GM12801 (cell line): Measurements from ENCODE around the gene APLF.

Experiments used
- TF ChIP-seq, protein P1 (sequence below): IDR thresholded peaks from one replicate; pipeline ENCODE4 v1.5.1; 2011; ENCODE audit warnings: control low read depth; ENCODE audit not compliant: insufficient read length; ENCODE audit errors: extremely low read depth

Gene APLF

DNA sequence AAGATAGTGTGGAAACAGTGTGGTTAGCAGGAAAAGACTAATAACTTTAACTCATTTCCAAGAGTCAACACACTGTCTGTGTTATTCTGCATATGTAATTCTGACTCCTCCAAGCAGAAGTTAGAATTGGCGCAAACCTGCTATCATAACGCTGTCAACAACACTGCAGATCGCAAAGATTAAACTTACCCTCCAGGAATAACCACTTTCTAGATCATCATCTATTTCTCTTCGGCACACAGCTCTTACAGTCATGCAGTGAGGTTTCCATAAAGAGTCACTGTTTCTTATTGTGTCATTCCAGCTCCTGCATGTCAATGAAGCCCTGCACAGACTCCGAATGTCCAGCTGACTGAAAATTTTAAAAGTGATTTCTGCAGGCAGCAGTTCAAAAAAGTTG, 2.7 kb upstream of the APLF start:
- TF ChIP-seq, protein P1, sequence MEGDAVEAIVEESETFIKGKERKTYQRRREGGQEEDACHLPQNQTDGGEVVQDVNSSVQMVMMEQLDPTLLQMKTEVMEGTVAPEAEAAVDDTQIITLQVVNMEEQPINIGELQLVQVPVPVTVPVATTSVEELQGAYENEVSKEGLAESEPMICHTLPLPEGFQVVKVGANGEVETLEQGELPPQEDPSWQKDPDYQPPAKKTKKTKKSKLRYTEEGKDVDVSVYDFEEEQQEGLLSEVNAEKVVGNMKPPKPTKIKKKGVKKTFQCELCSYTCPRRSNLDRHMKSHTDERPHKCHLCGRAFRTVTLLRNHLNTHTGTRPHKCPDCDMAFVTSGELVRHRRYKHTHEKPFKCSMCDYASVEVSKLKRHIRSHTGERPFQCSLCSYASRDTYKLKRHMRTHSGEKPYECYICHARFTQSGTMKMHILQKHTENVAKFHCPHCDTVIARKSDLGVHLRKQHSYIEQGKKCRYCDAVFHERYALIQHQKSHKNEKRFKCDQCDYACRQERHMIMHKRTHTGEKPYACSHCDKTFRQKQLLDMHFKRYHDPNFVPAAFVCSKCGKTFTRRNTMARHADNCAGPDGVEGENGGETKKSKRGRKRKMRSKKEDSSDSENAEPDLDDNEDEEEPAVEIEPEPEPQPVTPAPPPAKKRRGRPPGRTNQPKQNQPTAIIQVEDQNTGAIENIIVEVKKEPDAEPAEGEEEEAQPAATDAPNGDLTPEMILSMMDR: no peak

DNA sequence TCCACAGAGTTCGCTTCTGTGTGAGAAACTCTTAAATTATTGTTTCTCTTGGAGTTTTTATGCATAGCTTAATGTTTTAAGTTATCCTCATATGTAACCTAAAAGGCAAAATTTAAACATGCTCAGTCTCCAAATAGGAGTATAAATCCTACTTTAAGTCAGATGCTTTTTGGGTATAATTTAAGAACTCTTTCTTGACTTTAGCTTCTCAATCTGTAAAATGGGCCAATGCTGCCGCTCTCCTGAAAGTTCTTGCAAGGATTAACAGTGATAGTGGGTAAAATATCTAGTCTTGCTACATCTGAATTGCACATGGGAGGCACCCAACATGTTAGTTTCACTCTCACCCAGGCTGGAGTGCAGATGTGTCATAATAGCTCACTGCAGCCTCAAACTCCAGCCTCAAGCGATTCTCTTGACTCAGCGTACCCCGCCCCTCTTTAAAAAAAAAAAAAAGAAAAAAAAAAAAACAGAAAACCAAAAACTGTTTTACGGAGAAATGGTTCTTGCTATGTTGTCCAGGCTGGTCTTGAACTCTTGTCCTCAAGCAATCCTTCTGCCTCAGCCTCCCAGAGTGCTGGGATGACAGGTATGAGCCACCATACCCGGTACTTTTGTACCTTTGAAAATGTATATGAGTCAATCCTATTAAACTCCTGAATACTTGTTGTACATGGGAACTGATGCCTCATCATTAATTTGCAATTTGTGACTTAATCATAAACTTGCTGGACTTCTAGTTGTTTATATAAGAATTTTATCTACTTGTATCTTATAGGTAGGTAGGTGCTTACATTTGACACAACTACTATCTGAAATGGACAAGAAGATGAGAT, 2.1 kb upstream of the APLF start:
- TF ChIP-seq, protein P1: no peak

DNA sequence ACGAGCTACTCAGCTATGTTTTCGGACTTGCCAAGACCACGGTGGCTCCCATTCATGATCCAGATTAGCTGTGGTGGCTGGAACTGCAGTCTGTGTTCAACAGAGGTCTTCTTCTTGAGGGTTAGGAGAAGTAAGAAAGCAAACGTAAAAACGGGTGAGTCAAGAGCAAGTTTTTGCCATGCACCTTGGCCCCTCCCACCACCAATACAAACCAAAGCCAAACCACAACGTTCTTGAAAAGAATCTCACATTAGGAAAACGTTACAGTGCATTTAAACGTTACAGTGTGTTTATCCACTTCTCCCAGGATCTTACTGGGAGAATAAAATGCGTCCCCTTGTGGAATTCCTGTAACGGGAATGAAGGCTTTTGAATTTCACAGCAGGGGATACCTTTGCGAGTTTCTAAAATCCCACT, 1.0 kb upstream of the APLF start:
- TF ChIP-seq, protein P1: no peak

DNA sequence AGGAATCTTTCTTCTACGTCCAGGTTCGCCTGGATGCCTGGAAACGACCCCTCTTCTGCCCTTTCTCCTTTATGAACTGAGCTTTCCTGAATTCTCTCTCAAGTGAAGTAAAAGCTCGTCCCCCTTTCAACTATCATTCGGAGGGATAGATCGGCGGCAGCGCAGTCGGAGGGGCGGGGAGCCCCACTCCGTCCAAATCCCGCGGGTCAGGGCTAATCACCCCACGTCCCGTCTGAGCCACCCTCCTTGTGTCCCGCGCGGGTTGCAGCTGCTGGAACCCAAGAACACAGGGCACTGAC, 658 bp upstream of the APLF start:
- TF ChIP-seq, protein P1: no peak

DNA sequence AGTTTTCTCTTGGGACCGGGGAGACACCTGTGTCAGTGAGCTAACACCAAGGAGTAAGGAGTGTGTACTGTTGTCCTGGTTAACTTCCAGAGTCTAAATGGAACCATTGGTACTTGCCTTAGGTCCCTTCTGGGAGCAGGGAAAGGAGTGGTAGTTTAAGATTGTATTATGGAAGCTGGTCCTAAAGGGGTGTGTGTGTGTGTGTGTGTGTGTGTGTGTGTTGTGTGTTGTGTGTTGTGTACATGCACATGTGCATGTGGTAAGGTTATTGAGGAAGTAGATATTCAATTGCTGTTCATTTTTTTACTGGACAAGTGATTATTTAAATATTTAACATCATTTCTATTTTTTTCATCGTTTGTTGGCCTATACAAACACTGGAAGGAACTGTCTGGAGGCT, 1.4 kb downstream of the APLF start:
- TF ChIP-seq, protein P1: no peak

DNA sequence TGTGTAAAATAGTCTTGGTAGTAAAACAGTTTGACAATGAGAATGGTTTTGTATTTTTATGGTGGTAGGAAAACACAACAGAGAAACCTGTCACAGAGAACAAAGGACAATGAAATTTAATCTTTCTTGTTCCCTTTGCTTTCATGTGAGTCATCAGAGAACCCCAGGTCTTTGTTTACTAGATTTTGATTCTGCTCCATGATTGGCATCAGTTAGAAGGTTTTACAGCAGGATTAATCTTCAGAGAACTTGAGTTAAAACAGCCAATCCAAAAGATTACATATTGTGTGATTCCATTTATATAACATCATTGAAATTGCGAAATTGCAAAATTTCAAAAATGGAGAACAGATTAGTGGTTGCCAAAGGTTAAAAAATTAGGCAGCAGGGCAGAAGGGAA, 2.5 kb downstream of the APLF start:
- TF ChIP-seq, protein P1: no peak

DNA sequence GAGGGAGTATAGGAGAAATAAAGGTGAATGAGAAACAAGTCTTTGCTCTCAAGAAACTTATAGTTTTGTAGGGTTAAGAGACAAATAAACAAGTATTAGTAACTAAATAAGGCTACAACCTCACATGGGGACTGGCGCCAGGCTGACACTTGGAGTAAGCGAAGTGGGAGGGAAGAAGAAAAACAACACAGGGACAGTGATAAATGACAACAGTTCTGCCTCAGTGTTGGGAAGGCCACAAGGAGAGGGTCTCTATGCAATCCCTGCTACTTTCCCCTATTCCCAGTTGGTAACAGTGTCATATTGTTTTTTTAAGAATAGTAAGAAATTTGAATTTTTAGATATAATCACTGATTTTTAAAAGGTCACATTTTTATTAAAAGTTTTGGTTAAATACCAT, 4.0 kb downstream of the APLF start:
- TF ChIP-seq, protein P1: no peak
